KMS-11 (cell line): ENCODE measurements around the gene ALOX15B.

Experiments
- H2AFZ ChIP-seq: fragments of 200-600 bp; sonication (generic); 2 replicates; pipeline ENCODE4 v1.6.1; 2016; ENCODE audit warnings: antibody characterized with exemption, mixed run types, low read depth
- H3K27ac ChIP-seq: fragments of 200-600 bp; sonication (generic); 2 replicates; pipeline ENCODE4 v1.6.1; 2016; ENCODE audit warnings: mild to moderate bottlenecking, mixed run types
- H3K27me3 ChIP-seq: fragments of 200-600 bp; sonication (generic); 2 replicates; pipeline ENCODE4 v1.6.1; 2017; ENCODE audit warnings: mild to moderate bottlenecking, low read depth, mixed run types, moderate library complexity; ENCODE audit not compliant: insufficient read depth
- H3K36me3 ChIP-seq: fragments of 200-600 bp; sonication (generic); 2 replicates; pipeline ENCODE4 v1.6.1; 2017; ENCODE audit warnings: mild to moderate bottlenecking, mixed run types; ENCODE audit not compliant: insufficient read depth
- H3K4me1 ChIP-seq: fragments of 200-600 bp; sonication (generic); 2 replicates; pipeline ENCODE4 v1.6.1; 2016; ENCODE audit warnings: mild to moderate bottlenecking, low read depth, mixed run types; ENCODE audit not compliant: poor library complexity, severe bottlenecking
- H3K4me2 ChIP-seq: fragments of 200-600 bp; sonication (generic); 2 replicates; pipeline ENCODE4 v1.7.0; 2016; ENCODE audit warnings: mild to moderate bottlenecking, mixed run types
- H3K4me3 ChIP-seq: fragments of 200-600 bp; sonication (generic); IDR thresholded peaks from 2 replicates; pipeline ENCODE4 v1.6.1; 2017; ENCODE audit warnings: low read depth, low read length, mixed read lengths; ENCODE audit not compliant: insufficient read depth
- H3K79me2 ChIP-seq: fragments of 200-600 bp; sonication (generic); 2 replicates; pipeline ENCODE4 v1.6.1; 2016; ENCODE audit warnings: low read depth, mixed run types; ENCODE audit not compliant: insufficient read depth
- H3K9ac ChIP-seq: fragments of 200-600 bp; sonication (generic); 2 replicates; pipeline ENCODE4 v1.6.1; 2016; ENCODE audit warnings: mild to moderate bottlenecking, mixed run types
- H4K20me1 ChIP-seq: fragments of 200-600 bp; sonication (generic); 2 replicates; pipeline ENCODE4 v1.6.1; 2016; ENCODE audit warnings: mild to moderate bottlenecking, mixed run types; ENCODE audit not compliant: insufficient read depth
- CTCF ChIP-seq: fragments of 200-600 bp; sonication (generic); conservative IDR thresholded peaks from 2 replicates; pipeline ENCODE4 v1.6.1; 2017; ENCODE audit warnings: low read depth, mild to moderate bottlenecking, antibody characterized with exemption, low read length, moderate library complexity, mixed read lengths

Gene ALOX15B

GRCh38 chr17:8067806-8068205 lies 28.9 kb downstream of the ALOX15B start:
- H3K79me2 ChIP-seq: no peaks in the 10 kb centered on the region
- TF ChIP-seq CTCF: no peak
- no peaks in the 10 kb centered on the region for H3K4me1 ChIP-seq
- no peak overlapping the region for H3K4me3 ChIP-seq
- no peak overlapping the region for H2AFZ ChIP-seq
- no peaks in the 10 kb centered on the region for H3K27me3 ChIP-seq
- H3K4me2 ChIP-seq: no peak overlapping the region
- H4K20me1 ChIP-seq: no peaks in the 10 kb centered on the region
- no peak overlapping the region for H3K9ac ChIP-seq
- no peak overlapping the region for H3K27ac ChIP-seq
- H3K36me3 ChIP-seq: no peaks in the 10 kb centered on the region

- Histone ChIP-seq H4K20me1 (no peaks in the 10 kb centered on the region), H3K9ac (no peak overlapping the region), H3K4me1 (no peaks in the 10 kb centered on the region), H3K27ac (no peak overlapping the region), H2AFZ (no peak overlapping the region), H3K27me3 (no peaks in the 10 kb centered on the region), H3K4me2 (no peak overlapping the region), H3K79me2 (no peaks in the 10 kb centered on the region), H3K4me3 (no peak overlapping the region), H3K36me3 (no peaks in the 10 kb centered on the region)
- no peak for TF ChIP-seq CTCF
Measured at GRCh38 chr17:8068736-8069586, 30.1 kb downstream of the ALOX15B start.

- no peak for TF ChIP-seq CTCF
- H3K79me2 ChIP-seq: no peaks in the 10 kb centered on the region
- no peaks in the 10 kb centered on the region for H3K27me3 ChIP-seq
- no peaks in the 10 kb centered on the region for H4K20me1 ChIP-seq
- H3K9ac ChIP-seq: no peak overlapping the region
- no peak overlapping the region for H3K4me3 ChIP-seq
- no peak overlapping the region for H3K27ac ChIP-seq
- H3K4me1 ChIP-seq: no peaks in the 10 kb centered on the region
- H2AFZ ChIP-seq: no peak overlapping the region
- no peaks in the 10 kb centered on the region for H3K36me3 ChIP-seq
- H3K4me2 ChIP-seq: no peak overlapping the region
Measured at GRCh38 chr17:8069587-8069860, 30.7 kb downstream of the ALOX15B start.

GRCh38 chr17:8071496-8071895 lies 32.6 kb downstream of the ALOX15B start:
- TF ChIP-seq CTCF: no peak
- Histone ChIP-seq H3K4me1 (no peaks in the 10 kb centered on the region), H3K4me3 (no peak overlapping the region), H3K4me2 (no peak overlapping the region), H3K79me2 (no peaks in the 10 kb centered on the region), H3K36me3 (no peaks in the 10 kb centered on the region), H4K20me1 (no peaks in the 10 kb centered on the region), H3K27me3 (no peaks in the 10 kb centered on the region), H3K27ac (no peak overlapping the region), H3K9ac (no peak overlapping the region), H2AFZ (no peak overlapping the region)
